ENCODE results near the gene SH3TC1.

- TF ChIP-seq, protein P1, sequence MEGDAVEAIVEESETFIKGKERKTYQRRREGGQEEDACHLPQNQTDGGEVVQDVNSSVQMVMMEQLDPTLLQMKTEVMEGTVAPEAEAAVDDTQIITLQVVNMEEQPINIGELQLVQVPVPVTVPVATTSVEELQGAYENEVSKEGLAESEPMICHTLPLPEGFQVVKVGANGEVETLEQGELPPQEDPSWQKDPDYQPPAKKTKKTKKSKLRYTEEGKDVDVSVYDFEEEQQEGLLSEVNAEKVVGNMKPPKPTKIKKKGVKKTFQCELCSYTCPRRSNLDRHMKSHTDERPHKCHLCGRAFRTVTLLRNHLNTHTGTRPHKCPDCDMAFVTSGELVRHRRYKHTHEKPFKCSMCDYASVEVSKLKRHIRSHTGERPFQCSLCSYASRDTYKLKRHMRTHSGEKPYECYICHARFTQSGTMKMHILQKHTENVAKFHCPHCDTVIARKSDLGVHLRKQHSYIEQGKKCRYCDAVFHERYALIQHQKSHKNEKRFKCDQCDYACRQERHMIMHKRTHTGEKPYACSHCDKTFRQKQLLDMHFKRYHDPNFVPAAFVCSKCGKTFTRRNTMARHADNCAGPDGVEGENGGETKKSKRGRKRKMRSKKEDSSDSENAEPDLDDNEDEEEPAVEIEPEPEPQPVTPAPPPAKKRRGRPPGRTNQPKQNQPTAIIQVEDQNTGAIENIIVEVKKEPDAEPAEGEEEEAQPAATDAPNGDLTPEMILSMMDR (IDR thresholded peaks at IDR 0.05) = no peak
- no peak for TF ChIP-seq POLR2AphosphoS5 (IDR thresholded peaks at IDR 0.05; ENCODE audit: insufficient read depth in 1 of 2, low read depth in 1 of 2)
Measured at GRCh38 chr4:8152090-8152864, 46.8 kb upstream of the SH3TC1 start.

Measured in vagina (tissue), 2 donors.